IPS-20b (cell line): ENCODE results near the gene PRDM5.

Source experiments
- H3K27ac ChIP-seq: one replicate; pipeline ENCODE4 v1.5.1; 2013; ENCODE audit warnings: low read length
- H3K27me3 ChIP-seq: 2 replicates; pipeline ENCODE4 v1.6.1; 2013; ENCODE audit warnings: mild to moderate bottlenecking, low read length, inconsistent platforms; ENCODE audit not compliant: insufficient read depth
- H3K36me3 ChIP-seq: 2 replicates; pipeline ENCODE4 v1.6.1; 2013; ENCODE audit warnings: low read depth, mild to moderate bottlenecking, inconsistent platforms, low read length, moderate library complexity; ENCODE audit not compliant: insufficient read depth
- H3K4me1 ChIP-seq: 2 replicates; pipeline ENCODE4 v1.6.1; 2013; ENCODE audit warnings: mild to moderate bottlenecking, control low read depth, inconsistent platforms, low read length, moderate library complexity; ENCODE audit not compliant: insufficient read depth
- H3K4me3 ChIP-seq: 2 replicates; pipeline ENCODE4 v1.5.1; 2013; ENCODE audit warnings: mild to moderate bottlenecking, low read length, inconsistent platforms
- H3K9ac ChIP-seq: 2 replicates; pipeline ENCODE4 v1.6.1; 2013; ENCODE audit warnings: low read depth, mild to moderate bottlenecking, inconsistent platforms, low read length, moderate library complexity
- H3K9me3 ChIP-seq: 2 replicates; pipeline ENCODE4 v1.6.1; 2013; ENCODE audit warnings: mild to moderate bottlenecking, low read depth, low read length, inconsistent platforms; ENCODE audit not compliant: insufficient read depth

PRDM5 gene

DNA sequence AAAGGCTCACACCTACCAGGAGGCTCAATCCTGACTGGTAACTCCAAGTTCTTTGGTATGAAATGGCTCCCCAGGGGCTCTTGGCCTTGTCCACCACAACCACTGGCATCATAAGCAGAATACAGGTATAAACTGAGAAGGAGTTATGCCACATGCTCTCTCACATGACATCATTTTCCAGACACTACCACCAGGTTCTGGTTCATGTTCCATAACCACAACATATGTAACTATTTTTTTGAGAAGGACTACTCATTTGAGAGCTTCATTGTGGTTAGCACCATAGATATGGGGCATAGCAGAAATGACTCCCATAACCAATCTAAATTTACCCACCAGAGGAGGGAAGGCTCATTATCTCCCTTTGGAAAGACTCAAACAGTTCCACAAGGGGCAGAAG, 19.6 kb downstream of the PRDM5 start:
- no peaks in the 10 kb centered on the region for H3K4me1 ChIP-seq

DNA sequence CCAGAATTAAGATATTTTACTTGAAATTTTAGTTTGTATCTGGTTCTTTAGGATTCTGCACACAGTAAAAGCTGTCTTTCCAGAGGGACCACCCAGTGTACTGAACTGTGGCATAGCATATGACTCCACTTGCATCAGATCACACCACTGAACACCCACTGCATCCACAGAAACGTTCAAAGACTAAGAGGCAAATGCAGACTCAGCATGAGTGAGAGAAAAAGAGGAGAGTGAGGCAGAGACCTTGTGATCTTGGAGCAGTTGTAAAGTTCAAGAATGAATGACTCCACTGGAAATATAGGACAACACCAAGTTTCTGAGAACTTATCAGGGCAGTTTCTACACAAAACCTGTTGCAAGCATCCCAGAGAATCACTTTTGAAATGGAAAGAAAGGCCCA, 20.8 kb downstream of the PRDM5 start:
- Histone ChIP-seq H3K9me3 (no peaks in the 10 kb centered on the region), H3K4me3 (no peak overlapping the region), H3K27me3 (no peaks in the 10 kb centered on the region), H3K27ac (no peak overlapping the region), H3K9ac (no peak overlapping the region), H3K36me3 (peaks cover 36% of the 10 kb centered on the region), H3K4me1 (no peaks in the 10 kb centered on the region)

More for the DNA sequence above, 19.6 kb downstream of the PRDM5 start:
- H3K9ac ChIP-seq = no peak overlapping the region
- H3K36me3 ChIP-seq = peaks cover 36% of the 10 kb centered on the region
- no peak overlapping the region for H3K27ac ChIP-seq
- no peaks in the 10 kb centered on the region for H3K27me3 ChIP-seq
- no peak overlapping the region for H3K4me3 ChIP-seq
- H3K9me3 ChIP-seq = no peaks in the 10 kb centered on the region

GRCh38 chr4:120897981-120898719, 24.4 kb downstream of the PRDM5 start:
- Histone ChIP-seq H3K4me1 (no peaks in the 10 kb centered on the region), H3K27ac (no peak overlapping the region), H3K27me3 (no peaks in the 10 kb centered on the region), H3K9ac (no peak overlapping the region), H3K36me3 (peaks cover 14% of the 10 kb centered on the region; the same call in 1 of the 2 replicates), H3K4me3 (no peak overlapping the region), H3K9me3 (no peaks in the 10 kb centered on the region)

GRCh38 chr4:120895554-120895953, 27.0 kb downstream of the PRDM5 start:
- Histone ChIP-seq H3K9ac (no peak overlapping the region), H3K4me1 (no peaks in the 10 kb centered on the region), H3K27ac (no peak overlapping the region), H3K9me3 (peaks cover 5% of the 10 kb centered on the region), H3K36me3 (peaks cover 14% of the 10 kb centered on the region; the same call in 1 of the 2 replicates), H3K27me3 (no peaks in the 10 kb centered on the region), H3K4me3 (no peak overlapping the region)

GRCh38 chr4:120893314-120893713, 29.2 kb downstream of the PRDM5 start:
- Histone ChIP-seq H3K9me3 (peaks cover 5% of the 10 kb centered on the region), H3K4me3 (no peak overlapping the region), H3K36me3 (peaks cover 14% of the 10 kb centered on the region; the same call in 1 of the 2 replicates), H3K4me1 (no peaks in the 10 kb centered on the region), H3K27ac (no peak overlapping the region), H3K9ac (no peak overlapping the region), H3K27me3 (no peaks in the 10 kb centered on the region)

DNA sequence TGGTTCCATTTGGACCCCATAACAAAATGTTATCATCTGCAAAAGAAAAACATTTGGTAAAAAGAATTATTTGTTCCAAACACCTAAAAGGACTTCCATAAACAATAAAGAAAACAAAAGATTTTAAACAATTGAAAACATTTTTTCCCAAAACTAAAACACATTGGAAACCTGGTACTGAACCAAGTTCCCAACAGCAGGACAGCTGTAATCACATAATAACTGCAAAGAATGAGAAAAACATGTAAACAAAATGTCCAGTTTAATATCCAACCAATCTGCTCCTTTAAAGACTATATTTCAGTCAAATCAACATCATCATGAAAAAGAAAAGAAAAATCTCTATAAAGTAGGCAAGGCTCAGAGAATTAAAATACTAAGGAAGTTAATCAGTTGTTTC, 36.3 kb downstream of the PRDM5 start:
- Histone ChIP-seq H3K4me3 (no peak overlapping the region), H3K9ac (no peak overlapping the region), H3K27me3 (no peaks in the 10 kb centered on the region), H3K4me1 (no peaks in the 10 kb centered on the region), H3K36me3 (0 out of 2 replicates have a peak, but pooled peaks cover 6% of the 10 kb centered on the region), H3K27ac (no peak overlapping the region), H3K9me3 (no peaks in the 10 kb centered on the region; the same call in 1 of the 2 replicates)

DNA sequence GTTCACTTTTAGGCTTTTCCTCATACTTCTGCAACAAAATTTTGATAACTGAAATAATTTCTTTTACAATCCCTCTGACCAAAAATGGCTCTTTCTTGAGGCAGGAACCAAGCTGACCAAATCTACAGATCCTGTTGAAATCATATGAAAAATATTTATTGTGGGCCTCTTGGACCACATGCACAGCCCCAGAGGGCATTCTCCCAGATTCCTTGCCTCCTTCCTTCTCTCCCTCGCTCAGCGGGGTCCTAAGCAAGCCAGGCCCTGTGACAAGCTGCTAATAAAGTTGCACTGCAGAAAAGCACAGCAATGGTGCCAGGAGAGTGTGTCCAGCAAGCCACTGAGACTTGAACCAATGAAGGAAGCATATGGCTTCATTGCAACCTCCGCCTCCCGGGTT, 40.7 kb downstream of the PRDM5 start:
- Histone ChIP-seq H3K9me3 (peaks cover 7% of the 10 kb centered on the region), H3K27ac (no peak overlapping the region), H3K36me3 (0 out of 2 replicates have a peak, but pooled peaks cover 6% of the 10 kb centered on the region), H3K27me3 (no peaks in the 10 kb centered on the region), H3K9ac (no peak overlapping the region), H3K4me3 (no peak overlapping the region), H3K4me1 (no peaks in the 10 kb centered on the region)

DNA sequence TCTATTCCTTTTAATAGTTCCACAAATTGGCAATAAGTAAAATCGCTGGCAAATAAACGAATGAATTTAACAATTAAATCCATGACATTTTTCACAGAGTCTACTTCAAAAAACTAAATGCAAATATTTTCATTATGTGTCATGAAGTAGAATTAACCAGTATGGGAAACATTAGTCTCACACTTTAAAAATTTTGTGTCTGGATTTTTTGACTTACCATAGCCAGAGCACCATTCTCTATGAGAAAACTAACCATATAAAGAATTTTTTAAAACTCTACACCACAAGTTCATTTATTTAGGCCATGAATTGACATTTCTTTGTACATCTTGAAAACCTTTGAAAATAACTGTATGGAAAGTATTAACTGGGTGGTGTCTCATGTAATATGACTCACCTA, 41.2 kb downstream of the PRDM5 start:
- no peaks in the 10 kb centered on the region for H3K27me3 ChIP-seq

GRCh38 chr4:120877021-120877420, 45.5 kb downstream of the PRDM5 start:
- H3K9me3 ChIP-seq = peaks cover 7% of the 10 kb centered on the region
- H3K27me3 ChIP-seq = no peaks in the 10 kb centered on the region
- H3K4me1 ChIP-seq = no peaks in the 10 kb centered on the region
- H3K9ac ChIP-seq = no peak overlapping the region
- no peak overlapping the region for H3K4me3 ChIP-seq
- no peak overlapping the region for H3K27ac ChIP-seq
- H3K36me3 ChIP-seq = 0 out of 2 replicates have a peak, but pooled peaks cover 6% of the 10 kb centered on the region

More for the DNA sequence above, 41.2 kb downstream of the PRDM5 start:
- H3K9ac ChIP-seq = no peak overlapping the region
- H3K4me3 ChIP-seq = no peak overlapping the region
- no peaks in the 10 kb centered on the region for H3K4me1 ChIP-seq
- H3K9me3 ChIP-seq = peaks cover 7% of the 10 kb centered on the region
- H3K27ac ChIP-seq = no peak overlapping the region
- H3K36me3 ChIP-seq = 0 out of 2 replicates have a peak, but pooled peaks cover 6% of the 10 kb centered on the region

GRCh38 chr4:120874792-120875774, 47.4 kb downstream of the PRDM5 start:
- Histone ChIP-seq H3K27ac (no peak overlapping the region), H3K36me3 (no peaks in the 10 kb centered on the region), H3K27me3 (no peaks in the 10 kb centered on the region), H3K9me3 (no peaks in the 10 kb centered on the region), H3K4me3 (no peak overlapping the region), H3K4me1 (no peaks in the 10 kb centered on the region), H3K9ac (no peak overlapping the region)

- no peaks in the 10 kb centered on the region for H3K4me1 ChIP-seq
- H3K27ac ChIP-seq = no peak overlapping the region
- H3K9ac ChIP-seq = no peak overlapping the region
Measured at GRCh38 chr4:120873554-120873953, 49.0 kb downstream of the PRDM5 start.

More at GRCh38 chr4:120873554-120873953, 49.0 kb downstream of the PRDM5 start:
- Histone ChIP-seq H3K36me3 (no peaks in the 10 kb centered on the region), H3K27me3 (no peaks in the 10 kb centered on the region), H3K4me3 (no peak overlapping the region), H3K9me3 (no peaks in the 10 kb centered on the region)
